ENCODE results near the gene SEC63. TPM values are rescaled to one million over a fixed set of nuclear protein-coding genes. Genes with fewer than 3 reads are reported as not detected.

The SEC63 gene
- total and polyA plus RNA-seq, 4 donors, result 33.9 to 85.0 (median 68.5) TPM

DNA sequence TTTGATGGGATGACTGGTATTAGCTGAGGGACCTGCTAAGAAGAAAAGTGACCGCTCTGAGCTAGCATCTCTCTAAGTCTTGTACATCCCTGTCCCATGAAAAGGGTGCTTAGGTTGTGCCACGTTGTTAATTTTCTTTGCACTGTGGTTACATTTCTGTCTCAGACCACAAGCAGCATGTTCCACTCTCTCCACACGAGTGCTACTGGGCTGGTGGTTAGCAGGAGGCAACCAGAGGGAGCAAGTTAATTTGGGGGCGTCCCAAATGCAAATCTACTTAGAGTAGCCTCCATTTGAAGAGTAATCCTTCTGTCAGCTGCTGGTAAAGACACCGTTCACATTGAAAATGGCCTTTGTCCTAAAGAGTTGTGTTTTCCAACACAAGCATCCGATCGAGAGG lies 130.5 kb downstream of the SEC63 start:
- Histone ChIP-seq H3K4me1 (ENCODE audit: control insufficient read depth, insufficient read depth, low read length) (peaks cover 3% of the 10 kb centered on the region), H3K36me3 (ENCODE audit: control insufficient read depth, insufficient read depth, low read length) (no peaks in the 10 kb centered on the region), H3K4me3 (ENCODE audit: low read depth, low read length) (no peak overlapping the region), H3K27ac (ENCODE audit: low read depth, low read length) (no peak overlapping the region), H3K27me3 (ENCODE audit: control insufficient read depth, insufficient read depth, low read length) (no peaks in the 10 kb centered on the region), H3K9me3 (ENCODE audit: control insufficient read depth, insufficient read depth, low read length) (no peaks in the 10 kb centered on the region)
- 93% methylated on average over 3 of the region's 7 CpGs for WGBS (ENCODE audit: insufficient coverage)
- no peak for DNase-seq (ENCODE audit: low read depth in 4 of 6, low spot score in 6 of 6)

- Histone ChIP-seq H3K4me1 (ENCODE audit: control insufficient read depth, insufficient read depth, low read length) (peaks cover 17% of the 10 kb centered on the region), H3K9me3 (ENCODE audit: control insufficient read depth, insufficient read depth, low read length) (no peaks in the 10 kb centered on the region), H3K27ac (ENCODE audit: low read depth, low read length) (no peak overlapping the region), H3K4me3 (ENCODE audit: low read depth, low read length) (no peak overlapping the region), H3K27me3 (ENCODE audit: control insufficient read depth, insufficient read depth, low read length) (no peaks in the 10 kb centered on the region), H3K36me3 (ENCODE audit: control insufficient read depth, insufficient read depth, low read length) (no peaks in the 10 kb centered on the region)
- 66% methylated on average over 4 of the region's 8 CpGs for WGBS (ENCODE audit: insufficient coverage)
- DNase-seq (ENCODE audit: low read depth in 4 of 6, low spot score in 6 of 6), result peak in 1 of 6 donors; percentile 33
Observed at GRCh38 chr6:107823047-107823557, 134.9 kb downstream of the SEC63 start.

- Histone ChIP-seq H3K36me3 (ENCODE audit: control insufficient read depth, insufficient read depth, low read length) (no peaks in the 10 kb centered on the region), H3K27ac (ENCODE audit: low read depth, low read length) (no peak overlapping the region), H3K4me1 (ENCODE audit: control insufficient read depth, insufficient read depth, low read length) (peaks cover 17% of the 10 kb centered on the region), H3K9me3 (ENCODE audit: control insufficient read depth, insufficient read depth, low read length) (no peaks in the 10 kb centered on the region), H3K4me3 (ENCODE audit: low read depth, low read length) (no peak overlapping the region), H3K27me3 (ENCODE audit: control insufficient read depth, insufficient read depth, low read length) (no peaks in the 10 kb centered on the region)
- DNase-seq (ENCODE audit: low read depth in 4 of 6, low spot score in 6 of 6), result no peak
- WGBS (ENCODE audit: insufficient coverage), result 69% methylated on average over 5 of the region's 9 CpGs
Observed at GRCh38 chr6:107822176-107823046, 135.6 kb downstream of the SEC63 start.

DNA sequence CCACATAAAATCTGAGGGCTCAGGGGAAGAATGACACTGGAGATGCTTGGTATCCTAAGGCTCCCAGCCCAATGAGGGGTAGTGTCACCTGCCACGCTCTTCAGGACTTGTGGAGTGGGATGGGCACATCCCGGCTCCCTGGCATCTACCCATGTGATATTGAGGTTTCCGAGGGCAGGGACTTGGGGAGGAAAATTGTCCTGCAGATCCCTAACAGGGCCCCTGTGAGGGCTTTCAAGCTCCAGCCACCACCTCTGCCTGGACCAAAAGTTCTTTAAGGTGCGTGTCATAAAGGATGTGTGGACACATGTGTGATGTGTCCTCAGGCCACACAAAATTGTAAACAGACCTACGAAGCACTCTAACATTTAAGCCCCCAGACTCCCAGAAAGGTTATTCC lies 136.4 kb downstream of the SEC63 start:
- H3K4me3 ChIP-seq (ENCODE audit: low read depth, low read length), result no peak overlapping the region
- H3K27ac ChIP-seq (ENCODE audit: low read depth, low read length), result no peak overlapping the region
- peaks cover 17% of the 10 kb centered on the region for H3K4me1 ChIP-seq (ENCODE audit: control insufficient read depth, insufficient read depth, low read length)
- H3K9me3 ChIP-seq (ENCODE audit: control insufficient read depth, insufficient read depth, low read length), result no peaks in the 10 kb centered on the region
- WGBS (ENCODE audit: insufficient coverage), result 80% methylated on average over 2 of the region's 5 CpGs
- H3K27me3 ChIP-seq (ENCODE audit: control insufficient read depth, insufficient read depth, low read length), result no peaks in the 10 kb centered on the region
- no peak for DNase-seq (ENCODE audit: low read depth in 4 of 6, low spot score in 6 of 6)
- H3K36me3 ChIP-seq (ENCODE audit: control insufficient read depth, insufficient read depth, low read length), result no peaks in the 10 kb centered on the region

GRCh38 chr6:107820338-107821261 lies 137.4 kb downstream of the SEC63 start:
- no peaks in the 10 kb centered on the region for H3K9me3 ChIP-seq (ENCODE audit: control insufficient read depth, insufficient read depth, low read length)
- peak in 4 of 6 donors; percentile 36 to 82 (median 58) for DNase-seq (ENCODE audit: low read depth in 4 of 6, low spot score in 6 of 6)
- H3K4me3 ChIP-seq (ENCODE audit: low read depth, low read length), result peak overlapping the region; percentile 24
- H3K27ac ChIP-seq (ENCODE audit: low read depth, low read length), result peak overlapping the region; percentile 54
- H3K27me3 ChIP-seq (ENCODE audit: control insufficient read depth, insufficient read depth, low read length), result no peaks in the 10 kb centered on the region
- no peaks in the 10 kb centered on the region for H3K36me3 ChIP-seq (ENCODE audit: control insufficient read depth, insufficient read depth, low read length)
- peaks cover 17% of the 10 kb centered on the region for H3K4me1 ChIP-seq (ENCODE audit: control insufficient read depth, insufficient read depth, low read length)
- WGBS (ENCODE audit: insufficient coverage), result 19% methylated on average over 11 of the region's 17 CpGs

DNA sequence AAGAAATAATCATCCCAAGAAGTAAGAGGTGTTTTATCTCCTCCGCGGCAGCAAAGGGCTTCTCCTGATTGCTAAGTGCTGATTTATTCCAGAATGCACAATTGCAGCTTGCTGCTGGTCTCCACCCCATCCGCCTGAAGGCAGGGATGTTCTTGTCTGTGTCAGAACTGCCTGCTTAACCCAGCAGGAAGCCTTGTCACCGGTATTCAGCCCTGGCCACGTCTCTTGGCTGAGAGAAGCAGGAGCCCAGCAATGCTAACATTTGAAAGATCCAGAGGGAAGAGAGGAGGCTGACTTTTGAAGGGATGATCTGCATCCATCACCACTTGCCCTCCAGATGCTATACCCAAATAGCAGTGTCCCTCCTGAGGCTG lies 138.1 kb downstream of the SEC63 start:
- DNase-seq (ENCODE audit: low read depth in 4 of 6, low spot score in 6 of 6), result peak in 3 of 6 donors; percentile 26 to 78 (median 39)
- WGBS (ENCODE audit: insufficient coverage), result 13% methylated on average over 5 of the region's 5 CpGs

DNA sequence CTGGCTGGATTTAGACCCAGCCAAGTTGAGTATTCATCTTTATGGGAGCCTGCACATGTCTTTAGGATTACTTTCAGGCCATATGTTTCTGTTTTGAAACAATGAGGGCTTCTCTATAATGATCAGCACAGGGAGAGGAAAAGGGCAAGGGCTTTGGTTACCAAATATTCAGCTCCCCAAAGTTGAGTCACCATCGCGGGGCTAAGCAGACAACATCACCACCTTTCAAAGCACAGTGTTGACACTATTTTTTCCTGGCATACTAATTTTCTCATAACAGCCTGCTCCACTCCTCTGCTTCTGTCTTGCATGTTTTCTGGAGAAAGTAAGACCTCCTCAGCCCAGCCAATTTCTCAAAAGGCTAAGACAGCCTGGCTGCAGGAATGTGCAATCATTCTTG lies 138.8 kb downstream of the SEC63 start:
- H3K4me3 ChIP-seq (ENCODE audit: low read depth, low read length), result no peak overlapping the region
- no peaks in the 10 kb centered on the region for H3K27me3 ChIP-seq (ENCODE audit: control insufficient read depth, insufficient read depth, low read length)
- H3K4me1 ChIP-seq (ENCODE audit: control insufficient read depth, insufficient read depth, low read length), result peaks cover 14% of the 10 kb centered on the region
- no peak overlapping the region for H3K27ac ChIP-seq (ENCODE audit: low read depth, low read length)
- no peaks in the 10 kb centered on the region for H3K36me3 ChIP-seq (ENCODE audit: control insufficient read depth, insufficient read depth, low read length)
- no peak for DNase-seq (ENCODE audit: low read depth in 4 of 6, low spot score in 6 of 6)
- WGBS (ENCODE audit: insufficient coverage), result 90% methylated on average over 2 of the region's 2 CpGs
- no peaks in the 10 kb centered on the region for H3K9me3 ChIP-seq (ENCODE audit: control insufficient read depth, insufficient read depth, low read length)

More for the DNA sequence above, 138.1 kb downstream of the SEC63 start:
- H3K4me3 ChIP-seq (ENCODE audit: low read depth, low read length), result peak overlapping the region; percentile 24
- no peaks in the 10 kb centered on the region for H3K9me3 ChIP-seq (ENCODE audit: control insufficient read depth, insufficient read depth, low read length)
- no peaks in the 10 kb centered on the region for H3K36me3 ChIP-seq (ENCODE audit: control insufficient read depth, insufficient read depth, low read length)
- peak overlapping the region; percentile 54 for H3K27ac ChIP-seq (ENCODE audit: low read depth, low read length)
- H3K27me3 ChIP-seq (ENCODE audit: control insufficient read depth, insufficient read depth, low read length), result no peaks in the 10 kb centered on the region
- H3K4me1 ChIP-seq (ENCODE audit: control insufficient read depth, insufficient read depth, low read length), result peaks cover 17% of the 10 kb centered on the region

DNA sequence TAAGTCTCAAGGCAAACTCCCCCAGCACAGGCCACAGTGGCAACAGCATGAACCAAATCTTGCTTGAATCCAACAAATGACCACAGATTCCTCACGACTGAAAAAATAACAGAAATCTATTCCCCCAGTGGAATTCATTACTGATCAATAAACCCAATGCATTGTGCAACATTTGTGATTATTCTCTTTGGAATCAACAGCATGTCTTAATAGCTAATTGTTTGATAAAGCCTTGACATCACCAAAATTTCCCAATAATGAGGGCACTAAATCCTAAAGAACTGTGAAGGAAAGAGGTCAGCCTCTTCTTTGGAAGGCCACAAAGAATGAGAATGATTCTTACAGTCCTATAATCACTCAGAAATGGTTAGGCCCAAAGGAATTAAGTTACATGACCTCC lies 139.7 kb downstream of the SEC63 start:
- WGBS (ENCODE audit: insufficient coverage), result no CpG with 5 or more reads among the region's 1 CpG
- H3K27ac ChIP-seq (ENCODE audit: low read depth, low read length), result no peak overlapping the region

DNA sequence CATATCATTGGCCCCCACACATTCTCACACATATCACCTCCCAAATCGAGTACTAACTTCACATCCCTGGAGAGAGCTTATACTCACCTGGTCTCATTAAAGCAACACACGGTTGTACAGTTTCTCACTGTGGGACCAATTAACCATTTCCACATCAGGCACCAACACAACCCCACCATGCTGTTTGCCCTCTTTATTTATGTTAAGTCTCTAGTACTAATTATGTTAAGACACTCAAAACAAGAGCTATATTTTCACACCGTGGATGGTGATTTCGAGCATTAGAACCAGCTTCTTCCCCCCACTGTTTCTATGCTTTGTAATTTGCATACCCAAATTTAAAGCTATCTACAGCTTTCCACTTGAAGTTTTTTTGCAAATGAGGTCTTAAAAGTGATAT lies 140.2 kb downstream of the SEC63 start:
- no peaks in the 10 kb centered on the region for H3K36me3 ChIP-seq (ENCODE audit: control insufficient read depth, insufficient read depth, low read length)
- no CpG with 5 or more reads among the region's 4 CpGs for WGBS (ENCODE audit: insufficient coverage)
- no peaks in the 10 kb centered on the region for H3K27me3 ChIP-seq (ENCODE audit: control insufficient read depth, insufficient read depth, low read length)
- H3K4me1 ChIP-seq (ENCODE audit: control insufficient read depth, insufficient read depth, low read length), result peaks cover 14% of the 10 kb centered on the region
- peak in 1 of 6 donors; percentile 57 for DNase-seq (ENCODE audit: low read depth in 4 of 6, low spot score in 6 of 6)
- H3K27ac ChIP-seq (ENCODE audit: low read depth, low read length), result no peak overlapping the region
- no peak overlapping the region for H3K4me3 ChIP-seq (ENCODE audit: low read depth, low read length)
- no peaks in the 10 kb centered on the region for H3K9me3 ChIP-seq (ENCODE audit: control insufficient read depth, insufficient read depth, low read length)

More for the DNA sequence above, 139.7 kb downstream of the SEC63 start:
- H3K9me3 ChIP-seq (ENCODE audit: control insufficient read depth, insufficient read depth, low read length), result no peaks in the 10 kb centered on the region
- peaks cover 14% of the 10 kb centered on the region for H3K4me1 ChIP-seq (ENCODE audit: control insufficient read depth, insufficient read depth, low read length)
- H3K36me3 ChIP-seq (ENCODE audit: control insufficient read depth, insufficient read depth, low read length), result no peaks in the 10 kb centered on the region
- no peaks in the 10 kb centered on the region for H3K27me3 ChIP-seq (ENCODE audit: control insufficient read depth, insufficient read depth, low read length)
- DNase-seq (ENCODE audit: low read depth in 4 of 6, low spot score in 6 of 6), result no peak
- no peak overlapping the region for H3K4me3 ChIP-seq (ENCODE audit: low read depth, low read length)

Measured in spinal cord (tissue), 10 donors.